GM18499 (cell line): ENCODE measurements around the gene KITLG.
"Not testable (repeated sequence)": the region's sequence is repeated elsewhere in the genome, so short reads cannot be mapped to it uniquely, and the experiment has no call there.

ENCODE experiments used
- ATAC-seq: cut with Tn5 transposase; IDR thresholded peaks from one replicate; pipeline ENCODE4 v1.9.1; 2021; ENCODE audit warnings: moderate number of reproducible peaks; ENCODE audit not compliant: insufficient read depth, unreplicated experiment

KITLG gene

GRCh38 chr12:88577537-88577936 lies 2.7 kb downstream of the KITLG start:
- ATAC-seq = no peak

GRCh38 chr12:88576866-88577265 lies 3.4 kb downstream of the KITLG start:
- no peak for ATAC-seq

- ATAC-seq = no peak
Measured at GRCh38 chr12:88575361-88575970, 4.8 kb downstream of the KITLG start.

- ATAC-seq = no peak
Measured at GRCh38 chr12:88574278-88574677, 6.0 kb downstream of the KITLG start.

GRCh38 chr12:88573583-88573982 lies 6.7 kb downstream of the KITLG start:
- no peak for ATAC-seq

GRCh38 chr12:88572781-88573549 lies 7.3 kb downstream of the KITLG start:
- ATAC-seq = no peak

GRCh38 chr12:88571543-88571942 lies 8.7 kb downstream of the KITLG start:
- ATAC-seq = no peak

GRCh38 chr12:88570103-88570502 lies 10.2 kb downstream of the KITLG start:
- ATAC-seq = no peak

GRCh38 chr12:88566430-88566829 lies 13.8 kb downstream of the KITLG start:
- no peak for ATAC-seq

- ATAC-seq = no peak
Measured at GRCh38 chr12:88562846-88563582, 17.3 kb downstream of the KITLG start.

GRCh38 chr12:88562151-88562550 lies 18.1 kb downstream of the KITLG start:
- ATAC-seq = no peak

- ATAC-seq = no peak
Measured at GRCh38 chr12:88559772-88560171, 20.5 kb downstream of the KITLG start.

- no peak for ATAC-seq
Measured at GRCh38 chr12:88559199-88559598, 21.1 kb downstream of the KITLG start.

- ATAC-seq = no peak
Measured at GRCh38 chr12:88558340-88558867, 21.9 kb downstream of the KITLG start.

- ATAC-seq = no peak
Measured at GRCh38 chr12:88556213-88556774, 24.0 kb downstream of the KITLG start.

- no peak for ATAC-seq
Measured at GRCh38 chr12:88553941-88554658, 26.2 kb downstream of the KITLG start.

GRCh38 chr12:88552610-88553079 lies 27.6 kb downstream of the KITLG start:
- no peak for ATAC-seq

GRCh38 chr12:88549929-88550328 lies 30.3 kb downstream of the KITLG start:
- no peak for ATAC-seq

GRCh38 chr12:88547949-88548348 lies 32.3 kb downstream of the KITLG start:
- ATAC-seq = not testable (repeated sequence)

- no peak for ATAC-seq
Measured at GRCh38 chr12:88546853-88547252, 33.4 kb downstream of the KITLG start.
